ENCODE measurements around the gene CHCHD5.

The CHCHD5 gene

DNA sequence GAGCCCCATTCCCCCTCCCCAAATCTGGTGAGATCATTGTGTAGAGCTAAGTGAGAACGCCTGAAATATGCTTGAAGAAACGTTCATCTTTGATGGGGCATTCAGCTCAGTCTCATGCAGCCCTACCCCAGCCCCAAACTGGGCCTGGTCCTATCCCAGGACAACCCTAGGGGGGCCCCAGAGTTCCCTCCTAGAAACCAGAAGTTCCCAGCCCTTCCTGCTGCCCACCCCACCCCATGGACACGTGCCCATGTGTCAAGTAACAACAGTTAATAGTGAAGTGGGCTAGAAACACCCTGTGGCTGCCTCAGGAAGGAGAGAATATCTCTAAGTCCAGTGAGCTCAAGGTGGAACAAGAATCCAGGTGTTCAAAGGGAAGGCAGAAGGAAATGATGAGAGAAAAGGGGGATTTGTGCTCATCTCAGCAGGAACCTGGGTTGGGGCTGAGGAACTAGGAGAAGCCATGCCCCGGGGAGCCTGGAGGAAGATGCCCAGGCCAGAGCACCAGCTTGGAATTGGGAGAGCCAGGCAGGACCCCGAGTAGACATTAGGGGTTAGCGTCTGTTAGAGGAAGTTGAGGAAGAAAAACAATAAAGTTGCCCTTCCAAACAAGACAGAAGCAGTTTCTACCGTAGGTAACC lies 41.2 kb downstream of the CHCHD5 start:
- no peak for DNase-seq

DNA sequence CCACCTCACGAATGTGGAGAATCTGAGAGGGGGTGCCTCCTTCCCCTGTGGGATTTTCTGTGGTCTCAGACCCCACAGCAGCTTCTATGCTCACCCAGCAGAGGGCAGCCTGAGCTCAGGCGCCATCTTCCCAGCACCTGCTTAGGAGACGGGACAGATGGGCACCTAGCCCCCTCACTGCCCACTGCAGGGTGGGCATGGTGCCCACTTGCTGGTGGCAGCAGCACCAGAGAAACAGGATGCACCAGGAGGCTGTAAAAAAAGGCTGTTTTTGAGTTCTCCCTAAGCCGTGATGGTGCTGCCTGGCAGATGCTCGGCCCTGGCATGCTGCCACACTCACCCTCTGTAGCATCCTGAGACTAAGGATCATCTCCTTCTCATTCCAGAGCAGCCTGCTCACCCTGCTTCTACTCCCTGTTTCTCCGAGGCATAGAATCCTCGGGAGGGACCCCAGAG lies 42.2 kb downstream of the CHCHD5 start:
- peak; percentile 72 for DNase-seq

DNA sequence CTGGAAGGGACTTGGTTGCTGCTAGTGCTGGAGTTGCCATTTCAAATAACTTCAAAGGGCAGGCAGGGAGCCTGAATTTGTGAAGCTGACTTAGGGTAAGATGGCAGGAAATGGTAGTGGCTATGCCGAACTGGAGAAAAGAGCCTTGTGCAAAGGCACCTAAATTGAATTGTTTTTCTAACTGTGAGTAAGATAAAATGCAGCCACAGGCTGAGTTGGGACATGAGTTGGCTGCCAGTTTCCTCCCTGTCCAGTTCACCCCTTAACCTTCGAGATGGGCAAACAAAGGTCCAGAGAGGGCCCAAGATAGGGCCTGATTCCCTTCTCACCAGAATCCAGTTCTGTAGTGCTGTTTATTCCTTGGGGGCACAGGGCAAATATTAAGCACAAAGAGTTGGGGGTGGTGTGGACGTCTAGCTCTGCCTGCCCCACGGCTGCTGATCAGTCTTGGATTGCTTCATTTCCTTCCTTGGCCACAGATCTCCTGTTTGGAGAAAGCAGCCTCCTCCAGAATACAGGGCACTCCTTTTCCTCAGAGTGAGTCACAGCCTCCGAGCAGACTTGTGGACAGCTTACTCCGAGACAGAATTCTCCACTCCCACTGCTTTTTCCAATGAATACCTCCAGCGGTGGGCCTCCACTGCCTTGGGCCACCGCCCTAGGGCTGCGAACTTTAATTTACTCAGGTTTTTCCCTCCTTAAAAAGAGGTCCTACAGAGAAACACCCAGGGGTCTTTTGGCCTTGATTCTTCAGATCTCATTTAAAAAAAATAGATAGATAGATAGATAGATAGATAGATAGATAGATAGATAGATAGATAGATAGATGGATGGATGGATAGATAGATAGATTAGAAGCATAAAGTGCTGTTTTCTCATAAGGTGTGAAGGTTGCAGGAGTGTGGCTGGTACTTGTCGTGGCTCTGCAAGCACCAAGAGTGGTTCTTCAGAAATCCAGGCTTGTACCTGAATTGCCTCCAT lies 42.9 kb downstream of the CHCHD5 start:
- peak; percentile 24 for DNase-seq

DNA sequence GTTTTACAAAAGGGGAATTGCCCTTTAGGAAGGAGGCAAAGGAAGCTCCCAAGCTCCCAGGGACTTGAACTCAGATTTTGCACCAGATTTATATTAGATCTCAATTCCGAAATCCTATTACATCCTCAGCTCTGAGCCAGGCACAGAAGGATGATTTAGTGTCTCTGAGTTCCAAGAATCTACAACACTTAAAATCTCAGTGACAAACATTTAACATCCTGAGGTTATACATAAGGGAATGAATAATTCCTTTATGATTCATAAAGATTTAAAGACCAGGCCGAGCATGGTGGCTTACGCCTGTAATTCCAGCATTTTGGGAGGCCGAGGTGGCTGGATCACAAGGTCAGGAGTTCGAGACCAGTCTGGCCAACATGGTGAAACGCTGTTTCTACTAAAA lies 44.8 kb downstream of the CHCHD5 start:
- no peak for DNase-seq

DNA sequence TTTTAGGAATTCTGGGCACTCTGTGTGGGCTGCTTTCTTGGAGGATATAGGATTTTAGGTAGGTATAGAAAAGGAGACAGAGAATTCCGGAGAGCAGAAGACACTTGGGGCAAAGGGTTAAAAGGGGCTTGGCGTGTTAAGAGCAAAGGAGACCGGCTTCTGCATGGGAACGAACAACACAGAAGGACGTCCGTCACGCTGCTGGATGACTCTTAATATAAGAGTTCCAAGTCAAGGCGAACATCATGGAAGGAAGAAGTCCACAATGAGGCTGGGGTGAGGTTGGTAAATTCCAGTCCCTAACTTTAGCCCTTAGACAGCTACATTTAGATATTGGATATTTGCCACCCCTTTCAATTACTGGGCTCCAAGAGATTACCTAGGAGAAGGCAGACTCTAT lies 45.4 kb downstream of the CHCHD5 start:
- DNase-seq: no peak

DNA sequence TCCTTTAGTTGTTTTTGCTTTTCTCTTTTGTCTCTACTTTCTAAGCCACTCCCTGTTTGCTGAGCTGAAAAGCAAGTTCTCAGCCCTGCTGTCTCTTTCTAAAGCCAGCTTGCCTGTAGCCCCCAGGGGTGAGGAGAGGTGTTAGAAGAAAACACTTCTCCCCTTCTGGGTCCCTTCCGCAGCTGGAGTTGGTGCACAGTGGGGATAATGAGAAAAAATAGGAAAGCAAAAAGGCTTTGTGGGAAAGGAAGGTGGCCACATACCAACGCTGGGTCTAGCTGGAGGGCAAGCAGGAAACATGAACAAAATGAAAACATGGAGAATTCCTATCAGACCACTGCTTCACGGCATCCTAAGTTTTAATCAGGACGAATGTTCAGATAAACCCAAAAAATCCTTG lies 45.9 kb downstream of the CHCHD5 start:
- DNase-seq: no peak

DNA sequence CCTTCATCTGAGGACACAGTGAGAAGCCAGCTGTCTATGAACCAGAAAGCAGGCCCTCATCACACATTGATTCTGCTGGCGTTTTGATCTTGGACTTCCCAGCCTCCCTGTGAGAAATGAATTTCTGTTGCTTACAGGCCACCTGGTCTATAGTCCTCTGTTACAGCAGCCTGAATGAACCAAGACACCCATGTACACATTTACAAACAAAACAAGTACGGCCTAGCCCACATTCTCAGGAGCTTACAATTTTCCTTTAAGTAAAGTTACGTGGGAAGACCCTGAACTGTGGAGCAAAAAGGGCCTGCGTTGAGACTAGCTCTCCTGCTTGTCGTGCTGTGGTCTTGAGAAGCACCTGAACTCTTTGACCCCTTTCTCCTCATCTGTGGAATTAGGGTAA lies 49.3 kb downstream of the CHCHD5 start:
- DNase-seq: no peak

DNA sequence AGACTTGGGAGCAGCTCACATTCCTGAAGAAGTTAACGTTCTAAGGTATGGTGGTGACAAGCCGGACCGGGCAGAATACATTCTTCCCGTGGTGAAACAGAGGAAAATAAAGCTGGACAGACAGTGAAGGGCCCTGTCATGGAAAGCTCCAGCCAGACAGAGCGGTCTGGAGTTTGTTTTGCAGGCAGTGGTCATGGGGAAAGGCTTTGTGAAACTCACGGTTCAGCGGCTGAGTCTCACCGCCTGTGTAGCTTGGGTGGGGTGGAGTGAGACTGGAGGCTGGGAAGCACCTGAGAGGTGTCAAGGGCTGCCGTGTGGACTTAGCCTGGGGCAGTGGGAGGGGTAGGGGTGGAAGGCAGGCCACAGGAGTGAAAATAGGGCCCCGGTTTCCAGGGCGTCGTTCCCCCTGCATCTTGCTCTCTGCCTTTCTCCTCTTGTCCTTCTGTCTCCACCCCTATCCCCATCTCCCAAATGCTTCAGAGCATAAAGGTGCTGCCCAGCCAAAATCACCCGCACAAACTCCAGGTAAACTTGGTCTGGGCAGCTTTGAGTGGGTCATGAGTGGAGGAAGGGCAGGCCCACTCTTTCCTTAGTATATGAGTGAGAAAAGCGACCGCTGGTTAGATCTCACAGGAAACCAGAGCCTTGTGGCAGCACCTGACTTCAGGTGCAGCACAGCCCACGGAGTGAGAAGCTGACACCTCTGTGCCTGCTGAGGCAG lies 49.9 kb downstream of the CHCHD5 start:
- no peak for DNase-seq

DNA sequence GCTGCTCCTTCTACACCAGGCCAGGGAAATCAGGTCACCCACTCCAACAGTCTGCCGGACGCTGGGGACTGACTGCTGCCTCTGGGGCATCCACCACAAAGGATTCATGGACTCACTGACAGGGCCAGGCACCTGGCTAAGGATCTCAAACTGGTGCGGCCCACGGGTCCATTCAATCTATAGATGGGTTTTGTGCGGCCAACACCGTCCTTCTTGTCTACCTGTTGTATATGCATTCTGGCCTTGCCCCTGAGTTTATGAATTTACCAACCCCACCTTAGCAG lies 50.4 kb downstream of the CHCHD5 start:
- DNase-seq: no peak

DNA sequence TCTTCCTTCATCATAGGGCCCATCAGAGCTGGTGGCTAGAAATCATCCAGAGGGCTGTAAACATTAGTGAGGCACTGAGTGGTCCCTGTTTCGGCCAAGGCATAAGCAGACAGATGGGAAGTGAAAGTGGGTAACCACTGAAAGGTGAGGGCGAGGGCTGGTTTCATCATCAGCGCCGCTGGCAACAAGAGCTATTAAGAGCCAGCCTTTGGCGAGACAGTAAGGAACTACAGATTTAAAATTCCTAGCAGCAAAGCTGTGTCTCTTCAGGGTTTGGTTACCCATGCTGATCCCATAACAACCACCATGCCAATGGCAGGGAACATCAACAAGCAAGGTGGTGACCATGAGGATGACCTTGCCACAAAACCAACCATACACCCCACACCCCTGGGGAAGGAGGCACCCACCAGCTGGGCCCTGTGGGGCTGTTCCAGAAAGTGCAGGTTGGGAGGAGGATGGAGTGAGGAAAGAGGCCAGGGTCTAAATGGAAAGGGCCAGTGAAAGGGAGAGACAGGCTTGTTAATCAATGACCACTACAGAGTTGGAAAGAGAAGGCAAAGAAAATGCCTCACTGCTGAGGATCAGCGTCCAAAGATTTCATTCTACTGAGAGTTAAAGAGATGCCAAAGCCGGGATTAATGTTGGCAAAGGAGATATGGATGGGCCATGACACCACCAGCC lies 52.3 kb downstream of the CHCHD5 start:
- DNase-seq: peak; percentile 68

DNA sequence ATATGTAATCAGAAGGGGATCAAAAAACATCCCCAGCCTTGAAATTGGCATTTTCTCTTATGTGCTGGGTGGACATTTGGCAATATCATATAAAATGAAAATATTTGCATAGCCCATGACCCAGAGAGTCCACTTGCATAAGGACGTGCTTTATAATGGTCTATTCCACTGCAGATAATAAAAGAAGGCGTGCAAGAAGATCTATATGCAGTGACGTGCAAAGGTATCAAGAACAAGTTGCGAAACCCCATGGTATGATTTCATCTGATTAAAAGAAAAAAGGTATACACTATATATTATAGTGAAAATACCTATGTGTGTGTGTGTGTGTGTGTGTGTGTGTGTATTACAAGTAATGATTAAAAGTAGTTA lies 52.9 kb downstream of the CHCHD5 start:
- DNase-seq: no peak
